ENCODE measurements around the gene VPS26A.

GRCh38 chr10:69172241-69172982, 48.4 kb downstream of the VPS26A start:
- TF ChIP-seq CTCF (IDR thresholded peaks at IDR 0.05) (no peak), POLR2A (IDR thresholded peaks at IDR 0.05) (no peak)
